HCT116 (cell line): ENCODE results near the gene PCDH15. TPM values are rescaled to one million over a fixed set of nuclear protein-coding genes. Genes with fewer than 3 reads are reported as not detected.

Source experiments
- ATAC-seq: fragments of 200-7000 bp; cut with Tn5 transposase; 2 replicates; pipeline ENCODE4 v1.9.1; 2020; ENCODE audit warnings: mild to moderate bottlenecking, moderate library complexity
- BruUV-seq: library from RNA; stranded (reverse); fragments of 400-500 nt; replicated peaks from 2 replicates; lab custom pipeline; 2021; lab: Mats Ljungman, UMichigan
- CTCF ChIA-PET: fragments of 300-600 bp; sonication (Branson Sonifier 250); formaldehyde crosslinking; loops from one replicate; lab custom pipeline; 2021; ENCODE audit warnings: antibody characterized with exemption; lab: Charles Lee
- POLR2A ChIA-PET: fragments of 300-600, 350-600 bp; sonication (Branson Sonifier 250); formaldehyde crosslinking; loops from one replicate; lab custom pipeline; 2021; ENCODE audit warnings: antibody characterized with exemption; lab: Charles Lee
- RAD21 ChIA-PET, 2 experiments: fragments of 300-600 bp; sonication (Branson Sonifier 250); formaldehyde crosslinking; loops; one replicate each; lab custom pipeline; 2023; ENCODE audit warnings: low total read pairs in 2 of 2; ENCODE audit not compliant: uncharacterized antibody in 2 of 2, unreplicated experiment in 2 of 2, low non-redundant PET in 1 of 2; lab: Charles Lee
- DNase-seq: peaks from one replicate; pipeline ENCODE4 v3.0.0-alpha.2; 2010; ENCODE audit warnings: low read depth, low spot score
- H2AFZ ChIP-seq: fragments of 200-600 bp; shearing (Covaris generic), sonication (generic); 2 replicates; pipeline ENCODE4 v1.6.1; 2017; ENCODE audit warnings: low read depth, mixed run types, mixed read lengths, antibody characterized with exemption, low read length; ENCODE audit not compliant: poor library complexity, severe bottlenecking
- H3K27ac ChIP-seq: 2 replicates; pipeline ENCODE4 v1.5.1; 2012; ENCODE audit warnings: low read depth, low read length
- H3K27me3 ChIP-seq: fragments of 200-600 bp; sonication (generic); 2 replicates; pipeline ENCODE4 v1.6.1; 2016; ENCODE audit warnings: mixed run types, low read length, mixed read lengths; ENCODE audit not compliant: insufficient read depth
- H3K36me3 ChIP-seq, 2 experiments: fragments of 200-500 bp in 1 of 2; fragments of 200-600 bp in 1 of 2; sonication (Bioruptor generic) in 1 of 2; sonication (generic) in 1 of 2; 2 replicates each; pipeline versions ENCODE4 v1.5.1 to v1.6.1; 2014 to 2016; ENCODE audit warnings: low read length in 2 of 2, inconsistent platforms in 1 of 2, mixed read lengths in 1 of 2, mixed run types in 1 of 2; ENCODE audit not compliant: insufficient read depth in 2 of 2, control insufficient read depth in 1 of 2
- H3K4me1 ChIP-seq, 2 experiments: fragments of 200-600 bp in 1 of 2; sonication (generic) in 1 of 2; 2 replicates each; pipeline versions ENCODE4 v1.5.1 to v1.6.1; 2012 to 2017; ENCODE audit warnings: low read length in 2 of 2, inconsistent platforms in 1 of 2, mild to moderate bottlenecking in 1 of 2, mixed read lengths in 1 of 2, mixed run types in 1 of 2, moderate library complexity in 1 of 2; ENCODE audit not compliant: insufficient read depth in 2 of 2, control insufficient read depth in 1 of 2
- H3K4me2 ChIP-seq: fragments of 200-600 bp; sonication (generic); 2 replicates; pipeline ENCODE4 v1.6.1; 2017; ENCODE audit warnings: mixed run types, low read length, mixed read lengths
- H3K4me3 ChIP-seq, 2 experiments: fragments of 200-600 bp in 1 of 2; sonication (generic) in 1 of 2; replicated peaks in 1 of 2; 2 replicates each; pipeline ENCODE4 v1.5.1; 2011 to 2016; ENCODE audit warnings: low read length in 2 of 2, control low read depth in 1 of 2, low read depth in 1 of 2, mild to moderate bottlenecking in 1 of 2, mixed read lengths in 1 of 2, mixed run types in 1 of 2
- H3K79me2 ChIP-seq: fragments of 200-600 bp; sonication (generic); 2 replicates; pipeline ENCODE4 v1.6.1; 2017; ENCODE audit warnings: mild to moderate bottlenecking, mixed run types, low read length, moderate library complexity, mixed read lengths; ENCODE audit not compliant: insufficient read depth
- H3K9ac ChIP-seq: fragments of 200-600 bp; sonication (generic); 2 replicates; pipeline ENCODE4 v1.6.1; 2016; ENCODE audit warnings: low read length, mixed read lengths
- H3K9me2 ChIP-seq: fragments of 200-600 bp; sonication (generic), shearing (Covaris generic); 2 replicates; pipeline ENCODE4 v1.6.1; 2017; ENCODE audit warnings: mixed run types, mild to moderate bottlenecking, moderate library complexity; ENCODE audit not compliant: insufficient read depth
- H3K9me3 ChIP-seq, 2 experiments: fragments of 200-500 bp in 1 of 2; fragments of 200-600 bp in 1 of 2; sonication (Bioruptor generic) in 1 of 2; sonication (generic) in 1 of 2; 2 replicates each; pipeline ENCODE4 v1.6.1; 2014 to 2017; ENCODE audit warnings: low read length in 2 of 2, mixed read lengths in 2 of 2, inconsistent platforms in 1 of 2, low read depth in 1 of 2, mild to moderate bottlenecking in 1 of 2, mixed run types in 1 of 2, moderate library complexity in 1 of 2; ENCODE audit not compliant: control insufficient read depth in 1 of 2, insufficient read depth in 1 of 2
- H4K20me1 ChIP-seq: fragments of 200-600 bp; sonication (generic), shearing (Covaris generic); 2 replicates; pipeline ENCODE4 v1.6.1; 2017; ENCODE audit warnings: mixed run types, mild to moderate bottlenecking, moderate library complexity; ENCODE audit not compliant: insufficient read depth
- CBX3 ChIP-seq: IDR thresholded peaks from 2 replicates; pipeline ENCODE4 v1.6.1; 2012; ENCODE audit warnings: low read depth
- CEBPB ChIP-seq: IDR thresholded peaks from 2 replicates; pipeline ENCODE4 v1.6.1; 2012; ENCODE audit warnings: low read depth
- EZH2 ChIP-seq: fragments of 200-600 bp; sonication (generic); IDR thresholded peaks from 2 replicates; pipeline ENCODE4 v1.6.1; 2017; ENCODE audit warnings: antibody characterized with exemption, mixed run types
- EZH2phosphoT487 ChIP-seq: fragments of 200-600 bp; IDR thresholded peaks from 2 replicates; pipeline ENCODE4 v1.6.1; 2018; ENCODE audit warnings: antibody characterized with exemption, borderline replicate concordance
- FOSL1 ChIP-seq: IDR thresholded peaks from 2 replicates; pipeline ENCODE4 v1.6.1; 2012; ENCODE audit warnings: low read depth
- JUND ChIP-seq: IDR thresholded peaks from 2 replicates; pipeline ENCODE4 v1.6.1; 2012
- MAX ChIP-seq: IDR thresholded peaks from 2 replicates; pipeline ENCODE4 v1.6.1; 2012
- POLR2A ChIP-seq: IDR thresholded peaks from 2 replicates; pipeline ENCODE4 v1.7.0; 2011; ENCODE audit warnings: borderline replicate concordance; ENCODE audit not compliant: insufficient read depth, insufficient read length; ENCODE audit errors: extremely low read depth
- POLR2AphosphoS5 ChIP-seq: IDR thresholded peaks from 2 replicates; pipeline ENCODE4 v1.6.1; 2011; ENCODE audit warnings: mild to moderate bottlenecking, low read depth, low read length, moderate library complexity
- SIN3A ChIP-seq: IDR thresholded peaks from 2 replicates; pipeline ENCODE4 v1.6.1; 2012; ENCODE audit warnings: low read depth
- SRF ChIP-seq: IDR thresholded peaks from 2 replicates; pipeline ENCODE4 v1.6.1; 2012; ENCODE audit warnings: low read depth
- YY1 ChIP-seq: IDR thresholded peaks from 2 replicates; pipeline ENCODE4 v1.6.1; 2011; ENCODE audit warnings: low read length, low read depth, moderate library complexity, mild to moderate bottlenecking; ENCODE audit not compliant: insufficient replicate concordance; ENCODE audit errors: extremely low read depth
- intact Hi-C: fragments of 100-400 bp; cut with micrococcal nuclease; formaldehyde crosslinking; loops from 2 replicates; pipeline ENCODE4 v1.10.0; 2022
- total RNA-seq: library from RNA; stranded (reverse); gene quantifications from one replicate; pipeline ENCODE4 v1.2.1, GENCODE V29; 2021; ENCODE audit not compliant: unreplicated experiment
- TF ChIP-seq, protein P1 (sequence below): IDR thresholded peaks from 2 replicates; pipeline ENCODE4 v1.6.1; 2012; ENCODE audit warnings: low read depth
- TF ChIP-seq, protein P2 (sequence below): IDR thresholded peaks from 2 replicates; pipeline ENCODE4 v1.6.1; 2011; ENCODE audit warnings: mild to moderate bottlenecking, low read length, moderate library complexity; ENCODE audit not compliant: insufficient replicate concordance; ENCODE audit errors: extremely low read depth
- TF ChIP-seq, protein P3 (sequence below): IDR thresholded peaks from 2 replicates; pipeline ENCODE4 v1.6.1; 2012

Gene PCDH15
- total RNA-seq, 1 experiment from 2014 or later = not detected

- ChIA-PET CTCF (no interaction called here), RAD21 (no interaction called here), POLR2A (no interaction called here)
- BruUV-seq = no TSS peak
- Histone ChIP-seq H3K9me2 (no peaks in the 10 kb centered on the region), H3K79me2 (no peaks in the 10 kb centered on the region), H3K36me3 (no peaks in the 10 kb centered on the region), H3K4me2 (no peak overlapping the region), H3K4me3 (no peak overlapping the region), H3K27ac (no peak overlapping the region), H2AFZ (no peak overlapping the region), H3K9ac (no peak overlapping the region), H4K20me1 (no peaks in the 10 kb centered on the region; the same call in 1 of the 2 replicates), H3K9me3 (peaks cover 14 to 15% of the 10 kb centered on the region in 2 experiments; a peak in 3 of 4 replicates), H3K4me1 (no peaks in the 10 kb centered on the region; a peak in 1 of 4 replicates), H3K27me3 (no peaks in the 10 kb centered on the region)
- TF ChIP-seq FOSL1 (no peak), CEBPB (no peak), SIN3A (no peak), JUND (no peak), EZH2 (no peak), CBX3 (no peak), YY1 (no peak), EZH2phosphoT487 (no peak), SRF (no peak), POLR2AphosphoS5 (no peak), MAX (no peak), POLR2A (no peak)
- TF ChIP-seq, protein P1, sequence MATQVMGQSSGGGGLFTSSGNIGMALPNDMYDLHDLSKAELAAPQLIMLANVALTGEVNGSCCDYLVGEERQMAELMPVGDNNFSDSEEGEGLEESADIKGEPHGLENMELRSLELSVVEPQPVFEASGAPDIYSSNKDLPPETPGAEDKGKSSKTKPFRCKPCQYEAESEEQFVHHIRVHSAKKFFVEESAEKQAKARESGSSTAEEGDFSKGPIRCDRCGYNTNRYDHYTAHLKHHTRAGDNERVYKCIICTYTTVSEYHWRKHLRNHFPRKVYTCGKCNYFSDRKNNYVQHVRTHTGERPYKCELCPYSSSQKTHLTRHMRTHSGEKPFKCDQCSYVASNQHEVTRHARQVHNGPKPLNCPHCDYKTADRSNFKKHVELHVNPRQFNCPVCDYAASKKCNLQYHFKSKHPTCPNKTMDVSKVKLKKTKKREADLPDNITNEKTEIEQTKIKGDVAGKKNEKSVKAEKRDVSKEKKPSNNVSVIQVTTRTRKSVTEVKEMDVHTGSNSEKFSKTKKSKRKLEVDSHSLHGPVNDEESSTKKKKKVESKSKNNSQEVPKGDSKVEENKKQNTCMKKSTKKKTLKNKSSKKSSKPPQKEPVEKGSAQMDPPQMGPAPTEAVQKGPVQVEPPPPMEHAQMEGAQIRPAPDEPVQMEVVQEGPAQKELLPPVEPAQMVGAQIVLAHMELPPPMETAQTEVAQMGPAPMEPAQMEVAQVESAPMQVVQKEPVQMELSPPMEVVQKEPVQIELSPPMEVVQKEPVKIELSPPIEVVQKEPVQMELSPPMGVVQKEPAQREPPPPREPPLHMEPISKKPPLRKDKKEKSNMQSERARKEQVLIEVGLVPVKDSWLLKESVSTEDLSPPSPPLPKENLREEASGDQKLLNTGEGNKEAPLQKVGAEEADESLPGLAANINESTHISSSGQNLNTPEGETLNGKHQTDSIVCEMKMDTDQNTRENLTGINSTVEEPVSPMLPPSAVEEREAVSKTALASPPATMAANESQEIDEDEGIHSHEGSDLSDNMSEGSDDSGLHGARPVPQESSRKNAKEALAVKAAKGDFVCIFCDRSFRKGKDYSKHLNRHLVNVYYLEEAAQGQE = no peak
- TF ChIP-seq, protein P2, sequence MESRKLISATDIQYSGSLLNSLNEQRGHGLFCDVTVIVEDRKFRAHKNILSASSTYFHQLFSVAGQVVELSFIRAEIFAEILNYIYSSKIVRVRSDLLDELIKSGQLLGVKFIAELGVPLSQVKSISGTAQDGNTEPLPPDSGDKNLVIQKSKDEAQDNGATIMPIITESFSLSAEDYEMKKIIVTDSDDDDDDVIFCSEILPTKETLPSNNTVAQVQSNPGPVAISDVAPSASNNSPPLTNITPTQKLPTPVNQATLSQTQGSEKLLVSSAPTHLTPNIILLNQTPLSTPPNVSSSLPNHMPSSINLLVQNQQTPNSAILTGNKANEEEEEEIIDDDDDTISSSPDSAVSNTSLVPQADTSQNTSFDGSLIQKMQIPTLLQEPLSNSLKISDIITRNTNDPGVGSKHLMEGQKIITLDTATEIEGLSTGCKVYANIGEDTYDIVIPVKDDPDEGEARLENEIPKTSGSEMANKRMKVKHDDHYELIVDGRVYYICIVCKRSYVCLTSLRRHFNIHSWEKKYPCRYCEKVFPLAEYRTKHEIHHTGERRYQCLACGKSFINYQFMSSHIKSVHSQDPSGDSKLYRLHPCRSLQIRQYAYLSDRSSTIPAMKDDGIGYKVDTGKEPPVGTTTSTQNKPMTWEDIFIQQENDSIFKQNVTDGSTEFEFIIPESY = no peak
- TF ChIP-seq, protein P3, sequence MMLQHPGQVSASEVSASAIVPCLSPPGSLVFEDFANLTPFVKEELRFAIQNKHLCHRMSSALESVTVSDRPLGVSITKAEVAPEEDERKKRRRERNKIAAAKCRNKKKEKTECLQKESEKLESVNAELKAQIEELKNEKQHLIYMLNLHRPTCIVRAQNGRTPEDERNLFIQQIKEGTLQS = no peak
- ATAC-seq (no peak), DNase-seq (no peak)
- intact Hi-C loops = no loop called here
These were observed 735.9 kb downstream of the PCDH15 start for GRCh38 chr10:54065106-54065505.
